ENCODE measurements around the gene IQSEC1. TPM values are rescaled to one million over a fixed set of nuclear protein-coding genes. Genes with fewer than 3 reads are reported as not detected.

Gene IQSEC1
- total and polyA plus RNA-seq, 2 donors (not counting 3 experiments of a cell fraction or from before 2014, with no cell fraction given) = 5.2 to 18.0 TPM

DNA sequence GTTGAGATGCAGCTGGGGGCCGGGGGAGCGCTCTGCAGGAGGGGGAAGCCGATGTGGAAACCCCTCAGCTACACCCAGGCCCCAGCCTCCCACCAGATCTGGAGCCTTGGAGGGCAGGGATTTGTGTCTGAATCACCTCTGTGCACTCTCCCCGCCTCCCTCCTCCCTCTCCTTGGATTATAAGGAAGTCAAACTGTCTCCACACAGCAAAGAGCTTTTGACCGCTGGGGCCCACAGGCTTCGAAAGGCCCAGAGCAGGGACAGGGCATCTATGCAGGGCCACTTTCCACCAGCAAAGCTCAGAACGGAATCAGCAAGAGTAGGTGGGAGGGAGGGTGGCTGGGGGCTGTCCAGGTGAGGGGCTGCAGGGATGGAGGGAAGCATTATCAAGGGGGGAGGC lies 68.9 kb downstream of the IQSEC1 start:
- no peaks in the 10 kb centered on the region for H3K9me1 ChIP-seq (replicated peaks; ENCODE audit: control insufficient read depth, extremely low read depth, insufficient read depth, low read length)
- no peak overlapping the region for H3K9ac ChIP-seq (replicated peaks; ENCODE audit: extremely low read depth, insufficient read depth, low read length)
- H3K9me3 ChIP-seq (replicated peaks; ENCODE audit: control insufficient read depth, insufficient read depth, low read length) = no peaks in the 10 kb centered on the region
- POLR2A ChIA-PET = no interaction called here
- no peak overlapping the region for H3K4me3 ChIP-seq (replicated peaks in 1 of 3; ENCODE audit: insufficient read depth in 1 of 3, low read depth in 1 of 3, low read length in 3 of 3)
- H2AFZ ChIP-seq (ENCODE audit: low read depth, low read length) = no peak overlapping the region
- no peak overlapping the region for H3K27ac ChIP-seq (ENCODE audit: insufficient read depth, low read depth, low read length)
- no peak overlapping the region for H3K4me2 ChIP-seq (ENCODE audit: insufficient read depth, low read length)
- H3K79me2 ChIP-seq (ENCODE audit: control insufficient read depth, insufficient read depth, low read length) = no peaks in the 10 kb centered on the region
- BruUV-seq (replicated peaks) = no TSS peak
- H3K27me3 ChIP-seq (ENCODE audit: control insufficient read depth in 2 of 2, insufficient read depth in 2 of 2, low read length in 2 of 2) = peaks cover 3 to 7% of the 10 kb centered on the region in 2 experiments
- dilution Hi-C loops (cut with MboI; ENCODE audit: extremely low pct_ligation_motif_present, low sequenced_read_pairs) (no loop called here), intact Hi-C loops (cut with micrococcal nuclease) (no loop called here)
- no peaks in the 10 kb centered on the region for H3K36me3 ChIP-seq (ENCODE audit: control insufficient read depth in 2 of 2, extremely low read depth in 1 of 2, insufficient read depth in 2 of 2, low read length in 2 of 2)
- peaks cover 6% of the 10 kb centered on the region for H3K4me1 ChIP-seq (ENCODE audit: control insufficient read depth, extremely low read depth, insufficient read depth, low read length)
- CTCF ChIA-PET = interaction anchor here (0.8 to 3.8 kb wide), 5 partner anchors 9 to 88 kb away, joined by 4 to 28 read pairs (median 8); no protein-coding TSS in a partner anchor
- H4K20me1 ChIP-seq (replicated peaks; ENCODE audit: control insufficient read depth, extremely low read depth, insufficient read depth, low read length) = no peaks in the 10 kb centered on the region
- DNase-seq (ENCODE audit: low read depth, low spot score) = no peak
- FAIRE-seq = no peak
- TF ChIP-seq JUN (IDR thresholded peaks at IDR 0.05; ENCODE audit: borderline replicate concordance, insufficient read depth, insufficient read length, low read depth) = no peak
- TF ChIP-seq, protein P1, sequence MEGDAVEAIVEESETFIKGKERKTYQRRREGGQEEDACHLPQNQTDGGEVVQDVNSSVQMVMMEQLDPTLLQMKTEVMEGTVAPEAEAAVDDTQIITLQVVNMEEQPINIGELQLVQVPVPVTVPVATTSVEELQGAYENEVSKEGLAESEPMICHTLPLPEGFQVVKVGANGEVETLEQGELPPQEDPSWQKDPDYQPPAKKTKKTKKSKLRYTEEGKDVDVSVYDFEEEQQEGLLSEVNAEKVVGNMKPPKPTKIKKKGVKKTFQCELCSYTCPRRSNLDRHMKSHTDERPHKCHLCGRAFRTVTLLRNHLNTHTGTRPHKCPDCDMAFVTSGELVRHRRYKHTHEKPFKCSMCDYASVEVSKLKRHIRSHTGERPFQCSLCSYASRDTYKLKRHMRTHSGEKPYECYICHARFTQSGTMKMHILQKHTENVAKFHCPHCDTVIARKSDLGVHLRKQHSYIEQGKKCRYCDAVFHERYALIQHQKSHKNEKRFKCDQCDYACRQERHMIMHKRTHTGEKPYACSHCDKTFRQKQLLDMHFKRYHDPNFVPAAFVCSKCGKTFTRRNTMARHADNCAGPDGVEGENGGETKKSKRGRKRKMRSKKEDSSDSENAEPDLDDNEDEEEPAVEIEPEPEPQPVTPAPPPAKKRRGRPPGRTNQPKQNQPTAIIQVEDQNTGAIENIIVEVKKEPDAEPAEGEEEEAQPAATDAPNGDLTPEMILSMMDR (IDR thresholded peaks at IDR 0.05; ENCODE audit: extremely low read depth in 1 of 2, insufficient read depth in 1 of 2, low read depth in 1 of 2, low read length in 2 of 2) = no peak
- TF ChIP-seq, protein P2, sequence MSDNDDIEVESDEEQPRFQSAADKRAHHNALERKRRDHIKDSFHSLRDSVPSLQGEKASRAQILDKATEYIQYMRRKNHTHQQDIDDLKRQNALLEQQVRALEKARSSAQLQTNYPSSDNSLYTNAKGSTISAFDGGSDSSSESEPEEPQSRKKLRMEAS (IDR thresholded peaks at IDR 0.05; ENCODE audit: insufficient read depth, insufficient read length) = no peak
- no peak for TF ChIP-seq FOS (IDR thresholded peaks at IDR 0.05; ENCODE audit: borderline replicate concordance, insufficient read depth, low read length)
- no peak for TF ChIP-seq EZH2 (IDR thresholded peaks at IDR 0.05; ENCODE audit: borderline replicate concordance, low read depth, low read length, severe bottlenecking)
- no peak for TF ChIP-seq GATA2 (IDR thresholded peaks at IDR 0.05; ENCODE audit: insufficient read depth, insufficient read length, low read depth, low read length)
- no peak for TF ChIP-seq POLR2A (IDR thresholded peaks at IDR 0.05; ENCODE audit: low read depth, low read length)
- TF ChIP-seq POLR2AphosphoS5 (IDR thresholded peaks at IDR 0.05; ENCODE audit: insufficient read depth, low read depth, low read length) = no peak
- TF ChIP-seq MYC (IDR thresholded peaks at IDR 0.05; ENCODE audit: low read depth, low read length) = no peak
